GM13977 (cell line): ENCODE data around the gene PIANP.
A peak's percentile ranks its signal among the peaks of the same experiment; 100 is the strongest.

ENCODE experiments used
- DNase-seq: peaks from one replicate; pipeline ENCODE4 v3.0.0; 2012; ENCODE audit warnings: low spot score
- CTCF ChIP-seq: IDR thresholded peaks from 2 replicates; pipeline ENCODE4 v1.5.1; 2012; ENCODE audit warnings: mild to moderate bottlenecking, control low read depth; ENCODE audit not compliant: insufficient read depth; ENCODE audit errors: extremely low read depth, missing control alignments
- in situ Hi-C: fragments of 300-500 bp; cut with MboI; formaldehyde crosslinking; loops from one replicate; pipeline ENCODE4 v1.12.0; 2022; ENCODE audit warnings: low sequenced_read_pairs, low pct_unique_long_range_greater_than_20kb, mixed read lengths, inconsistent platforms; ENCODE audit not compliant: unreplicated experiment

The PIANP gene

DNA sequence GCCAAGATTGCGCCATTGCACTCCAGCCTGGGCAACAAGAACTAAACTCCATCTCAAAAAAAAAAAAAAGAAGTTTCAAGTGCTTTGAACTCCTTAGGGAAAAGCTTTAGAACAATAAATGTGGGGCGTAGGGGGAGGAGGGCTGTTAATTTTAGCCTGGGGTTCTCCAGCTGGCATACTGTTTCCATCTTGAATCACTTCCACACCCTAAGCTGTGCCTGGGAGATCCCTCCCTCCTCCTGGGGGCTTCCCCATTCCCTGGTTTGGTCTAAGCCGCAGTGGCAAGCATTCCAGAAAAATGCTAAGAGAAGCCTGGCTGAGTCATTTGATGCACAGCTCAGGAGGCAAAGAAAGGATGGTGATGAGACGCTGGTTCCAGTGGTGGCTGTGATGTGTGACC, 9.1 kb downstream of the PIANP start:
- DNase-seq = no peak
- TF ChIP-seq CTCF = no peak
- in situ Hi-C loops = no loop called here

DNA sequence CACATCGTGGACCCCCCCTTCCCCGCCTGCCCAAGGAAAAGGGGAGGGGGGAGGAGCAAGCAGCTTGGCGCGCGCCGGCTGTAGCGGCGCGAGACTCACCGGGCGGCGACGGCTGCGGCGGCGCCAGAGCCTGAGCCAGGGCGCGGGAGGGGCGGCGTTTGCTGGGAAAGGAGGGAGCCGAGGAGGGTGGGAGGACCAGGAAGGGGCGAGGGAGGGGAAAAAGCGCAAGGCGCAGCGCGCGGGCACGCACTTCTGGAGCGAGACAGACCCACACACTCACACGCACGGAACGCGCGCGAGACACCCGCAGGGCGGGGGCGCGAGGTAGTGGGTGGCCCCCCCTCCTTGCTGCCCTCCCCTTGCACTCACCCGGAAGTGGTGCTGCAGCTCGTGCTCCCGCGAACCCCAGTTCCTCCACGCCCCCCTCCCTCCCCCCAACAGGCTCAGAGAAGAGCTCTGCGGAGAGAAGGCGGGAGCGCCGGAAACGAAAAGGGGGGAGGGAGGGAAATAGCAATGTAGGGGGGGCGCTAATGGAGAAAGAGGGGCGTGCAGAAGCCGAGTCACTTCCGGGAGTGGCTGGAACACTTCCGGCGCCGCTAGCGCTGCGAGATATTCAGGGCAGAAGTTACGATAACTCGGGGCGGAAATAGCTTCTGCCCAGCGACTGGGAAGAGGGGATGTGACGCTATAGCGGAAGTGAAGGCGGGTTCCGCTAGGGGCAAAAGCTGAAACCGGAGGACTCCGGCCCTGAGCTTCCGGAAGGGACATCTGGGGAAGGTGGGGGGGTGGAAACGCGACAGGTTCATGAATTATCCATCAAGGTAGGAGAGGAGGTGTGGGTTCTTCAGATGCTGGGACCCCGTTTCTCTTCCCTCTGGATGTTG, 11.4 kb downstream of the PIANP start, which contains the start of gene ZNF384:
Gene ZNF384, minus strand, starts transcription at position 377 of the 884 bp plus-strand sequence. CDS start 9,855 bp downstream, outside the sequence.
- no peak for TF ChIP-seq CTCF
- DNase-seq = peak; percentile 96
- in situ Hi-C loops = no loop called here

DNA sequence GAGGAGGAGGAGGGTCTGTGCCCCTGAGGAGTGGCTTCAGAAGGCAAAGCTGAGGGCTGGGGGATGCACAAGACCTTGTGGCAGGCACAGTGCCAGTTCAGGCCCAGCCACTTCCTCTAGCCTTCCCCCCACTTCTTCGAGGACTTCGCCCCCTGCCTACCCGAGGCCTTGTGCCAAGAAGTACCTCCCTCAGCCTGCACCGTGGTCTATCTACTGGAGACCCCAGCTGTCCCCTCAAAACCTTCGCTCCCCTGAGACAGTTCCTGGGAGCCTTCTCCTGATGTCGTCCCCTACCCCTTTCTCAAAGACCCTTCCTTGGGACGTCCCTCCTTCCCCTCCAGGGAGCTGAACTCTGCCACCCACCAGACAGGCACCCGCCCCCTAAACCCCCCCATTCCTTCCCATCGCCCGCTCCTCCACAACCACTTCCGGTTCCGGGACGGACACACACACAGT, 12.0 kb downstream of the PIANP start:
- no peak for DNase-seq
- TF ChIP-seq CTCF = no peak
- in situ Hi-C loops = no loop called here

GRCh38 chr12:6685814-6686213, 14.8 kb downstream of the PIANP start:
- in situ Hi-C loops = no loop called here
- no peak for DNase-seq
- no peak for TF ChIP-seq CTCF

DNA sequence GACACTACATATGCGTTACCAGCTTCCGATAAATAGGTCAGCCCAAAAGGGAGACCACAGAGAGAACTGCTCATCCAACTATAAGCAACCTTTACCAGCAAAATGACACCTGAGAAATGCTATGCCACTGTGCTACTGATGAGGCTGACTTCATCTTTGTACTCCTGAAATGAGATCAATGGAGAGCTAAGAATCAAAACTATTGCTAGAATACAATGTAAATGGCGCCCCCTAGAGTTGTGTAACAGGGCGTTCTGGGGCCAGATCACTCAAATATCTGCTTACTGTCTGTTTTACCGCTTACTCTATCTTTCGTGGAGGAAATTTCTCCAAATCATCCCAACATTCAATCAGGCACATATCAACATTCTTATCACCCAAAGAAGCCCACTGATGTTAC, 16.0 kb downstream of the PIANP start:
- in situ Hi-C loops = no loop called here
- TF ChIP-seq CTCF = peak; percentile 54
- DNase-seq = peak; percentile 55

- no peak for TF ChIP-seq CTCF
- DNase-seq = no peak
- in situ Hi-C loops = no loop called here
Observed at GRCh38 chr12:6676962-6677361, 23.7 kb downstream of the PIANP start.

DNA sequence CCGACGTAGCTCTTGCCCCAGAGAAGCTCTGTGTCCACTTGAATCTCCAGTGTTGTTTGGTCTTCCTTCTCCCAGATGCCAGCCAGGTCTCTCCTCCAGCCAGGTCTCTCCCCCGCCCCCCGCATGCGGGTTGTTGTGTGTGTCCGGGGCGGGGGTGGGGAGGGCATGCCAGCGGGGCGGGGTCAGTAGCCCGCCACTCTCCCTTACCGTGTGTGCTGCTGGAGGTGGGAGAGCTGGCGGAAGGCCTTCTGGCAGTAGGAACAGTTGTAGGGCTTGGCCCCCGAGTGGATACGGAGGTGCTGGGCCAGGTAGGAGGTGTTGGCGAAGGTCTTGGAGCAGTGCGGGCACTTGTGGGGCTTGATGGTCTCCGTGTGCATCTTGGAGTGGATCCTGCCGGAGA, 28.5 kb downstream of the PIANP start:
- DNase-seq = no peak
- in situ Hi-C loops = no loop called here
- TF ChIP-seq CTCF = no peak
